HepG2 (cell line): ENCODE measurements around the gene SLC13A3. TPM values are rescaled to one million over a fixed set of nuclear protein-coding genes. Genes with fewer than 3 reads are reported as not detected.
A peak's percentile ranks its signal among the peaks of the same experiment; 100 is the strongest.

ENCODE experiments used
- ATAC-seq: fragments of 200-7000 bp; cut with Tn5 transposase; 3 replicates; pipeline ENCODE4 v1.9.1; 2020; ENCODE audit warnings: mild to moderate bottlenecking, moderate library complexity
- BruUV-seq: library from RNA; stranded (reverse); fragments of 400-500 nt; replicated peaks from 2 replicates; lab custom pipeline; 2021; lab: Mats Ljungman, UMichigan
- CTCF ChIA-PET: fragments of 300-600 bp; formaldehyde crosslinking; extraction: SDS; loops from one replicate; lab custom pipeline; 2021; ENCODE audit warnings: low total read pairs, inconsistent platforms, low intra/inter-chr PET ratio; lab: Yijun Ruan, JAX
- POLR2A ChIA-PET: fragments of 350-600 bp; sonication (Branson Sonifier 250); formaldehyde crosslinking; loops from one replicate; lab custom pipeline; 2020; ENCODE audit warnings: antibody characterized with exemption, inconsistent platforms; lab: Yijun Ruan, JAX
- DNase-seq: peaks from one replicate; pipeline ENCODE4 v3.0.0-alpha.2; 2015; ENCODE audit warnings: low spot score
- FAIRE-seq: peaks from 3 replicates; lab custom pipeline; 2011; peaks lifted over from hg19 to GRCh38; lab: Jason Lieb, UNC
- H2AFZ ChIP-seq: one replicate; pipeline ENCODE4 v1.6.1; 2011; ENCODE audit warnings: low read length, inconsistent platforms
- H3K27ac ChIP-seq: fragments of 300-600 bp; 3 replicates; pipeline ENCODE4 v1.8.0; 2011; ENCODE audit warnings: mixed run types, mild to moderate bottlenecking, mixed read lengths, low read length, inconsistent platforms; ENCODE audit not compliant: insufficient read depth; ENCODE audit errors: extremely low read length
- H3K27me3 ChIP-seq, 2 experiments: fragments of 200-600 bp in 1 of 2; 2 replicates in 1 of 2; 3 replicates in 1 of 2; pipeline versions ENCODE4 v1.6.0 to v1.8.0; 2011; ENCODE audit warnings: low read length in 2 of 2, mild to moderate bottlenecking in 2 of 2, moderate library complexity in 2 of 2, inconsistent platforms in 1 of 2; ENCODE audit not compliant: insufficient read depth in 2 of 2, control insufficient read depth in 1 of 2
- H3K36me3 ChIP-seq, 2 experiments: fragments of 200-600 bp in 1 of 2; replicated peaks in 1 of 2; 2 replicates in 1 of 2; 3 replicates in 1 of 2; pipeline versions ENCODE4 v1.5.1 to v1.8.0; 2011; ENCODE audit warnings: low read length in 2 of 2, inconsistent platforms in 1 of 2; ENCODE audit not compliant: insufficient read depth in 2 of 2, control insufficient read depth in 1 of 2
- H3K4me1 ChIP-seq: 2 replicates; pipeline ENCODE4 v1.5.1; 2012; ENCODE audit warnings: low read length, inconsistent platforms; ENCODE audit not compliant: insufficient read depth
- H3K4me2 ChIP-seq: 2 replicates; pipeline ENCODE4 v1.6.0; 2011; ENCODE audit warnings: low read depth, low read length, inconsistent platforms
- H3K4me3 ChIP-seq, 3 experiments: fragments of 200-600 bp in 1 of 3; sonication (generic), shearing (Covaris generic) in 1 of 3; replicated peaks in 1 of 3; 2 replicates each; pipeline ENCODE4 v1.5.1; 2011 to 2016; ENCODE audit warnings: low read length in 3 of 3, inconsistent platforms in 2 of 3, low read depth in 2 of 3, mild to moderate bottlenecking in 2 of 3, control low read depth in 1 of 3, mixed read lengths in 1 of 3; ENCODE audit not compliant: insufficient read depth in 1 of 3
- H3K79me2 ChIP-seq: one replicate; pipeline ENCODE4 v1.6.1; 2011; ENCODE audit warnings: low read length, inconsistent platforms; ENCODE audit not compliant: insufficient read depth
- H3K9ac ChIP-seq: 2 replicates; pipeline ENCODE4 v1.6.0; 2011; ENCODE audit warnings: mild to moderate bottlenecking, low read depth, low read length, inconsistent platforms; ENCODE audit not compliant: insufficient read depth
- H3K9me3 ChIP-seq: 2 replicates; pipeline ENCODE4 v1.5.1; 2012; ENCODE audit warnings: mild to moderate bottlenecking, low read length
- H4K20me1 ChIP-seq: 2 replicates; pipeline ENCODE4 v1.6.0; 2011; ENCODE audit warnings: inconsistent platforms, mild to moderate bottlenecking, low read length, moderate library complexity; ENCODE audit not compliant: insufficient read depth
- CREB1 ChIP-seq, 2 experiments: fragments of 450-650 bp in 1 of 2; IDR thresholded peaks; 2 replicates each; pipeline ENCODE4 v1.6.1; 2016 to 2017; ENCODE audit warnings: control low read depth in 1 of 2, mild to moderate bottlenecking in 1 of 2, missing compliant biosample characterization in 1 of 2, missing genetic modification characterization in 1 of 2
- CREM ChIP-seq, 2 experiments: sonication (generic) in 1 of 2; formaldehyde crosslinking in 1 of 2; IDR thresholded peaks; 2 replicates each; pipeline versions ENCODE4 v1.4.0 to v1.6.1; 2016 to 2020; ENCODE audit warnings: antibody characterized with exemption in 1 of 2, mild to moderate bottlenecking in 1 of 2, missing genetic modification reagents in 1 of 2
- ELF1 ChIP-seq: sonication (generic); formaldehyde crosslinking; IDR thresholded peaks from 2 replicates; pipeline ENCODE4 v1.4.0; 2020; ENCODE audit warnings: missing genetic modification reagents
- FOXO4 ChIP-seq: sonication (generic); formaldehyde crosslinking; conservative IDR thresholded peaks from 2 replicates; pipeline ENCODE4 v1.8.1; 2023; ENCODE audit warnings: missing genetic modification reagents
- GABPA ChIP-seq, 2 experiments: IDR thresholded peaks; 2 replicates each; pipeline ENCODE4 v1.6.1; 2011 to 2016; ENCODE audit warnings: low read depth in 2 of 2, low read length in 1 of 2, missing biosample characterization in 1 of 2, missing genetic modification characterization in 1 of 2
- GABPB1 ChIP-seq: IDR thresholded peaks from 2 replicates; pipeline ENCODE4 v1.6.1; 2016; ENCODE audit warnings: mild to moderate bottlenecking, missing genetic modification reagents, moderate library complexity, missing compliant biosample characterization
- HCFC1 ChIP-seq: fragments of 150-350 bp; IDR thresholded peaks from 2 replicates; pipeline ENCODE4 v1.6.1; 2014; ENCODE audit warnings: low read depth, low read length
- KAT8 ChIP-seq: IDR thresholded peaks from 2 replicates; pipeline ENCODE4 v1.6.1; 2016; ENCODE audit warnings: missing genetic modification reagents, missing compliant biosample characterization
- KDM1A ChIP-seq: IDR thresholded peaks from 2 replicates; pipeline ENCODE4 v1.6.1; 2016; ENCODE audit warnings: missing compliant biosample characterization
- MAX ChIP-seq: IDR thresholded peaks from 2 replicates; pipeline ENCODE4 v1.6.1; 2012; ENCODE audit warnings: inconsistent platforms
- MNT ChIP-seq: fragments of 450-650 bp; IDR thresholded peaks from 2 replicates; pipeline ENCODE4 v1.6.1; 2016
- NFYC ChIP-seq: IDR thresholded peaks from 2 replicates; pipeline ENCODE4 v1.6.1; 2016; ENCODE audit warnings: missing genetic modification reagents, missing compliant biosample characterization
- POLR2AphosphoS5 ChIP-seq: IDR thresholded peaks from 2 replicates; pipeline ENCODE4 v1.6.1; 2012; ENCODE audit warnings: low read depth, low read length
- SAP130 ChIP-seq: IDR thresholded peaks from 2 replicates; pipeline ENCODE4 v1.6.1; 2016; ENCODE audit warnings: low read depth
- THAP11 ChIP-seq: IDR thresholded peaks from 2 replicates; pipeline ENCODE4 v1.6.1; 2016; ENCODE audit warnings: missing biosample characterization, missing genetic modification reagents
- USF2 ChIP-seq, 2 experiments: sonication (generic) in 1 of 2; formaldehyde crosslinking in 1 of 2; IDR thresholded peaks; 2 replicates each; pipeline versions ENCODE4 v1.5.1 to v1.6.1; 2011 to 2020; ENCODE audit warnings: borderline replicate concordance in 1 of 2, low read depth in 1 of 2, low read length in 1 of 2, mild to moderate bottlenecking in 1 of 2, missing genetic modification reagents in 1 of 2, moderate library complexity in 1 of 2
- ZMAT5 ChIP-seq: sonication (generic); formaldehyde crosslinking; IDR thresholded peaks from 2 replicates; pipeline ENCODE4 v1.5.0; 2020; ENCODE audit warnings: mild to moderate bottlenecking, low read depth, missing genetic modification reagents, borderline replicate concordance
- ZNF143 ChIP-seq: sonication (generic); formaldehyde crosslinking; IDR thresholded peaks from 2 replicates; pipeline ENCODE4 v1.4.0; 2020; ENCODE audit warnings: missing genetic modification reagents
- ZNF563 ChIP-seq: sonication (generic); formaldehyde crosslinking; IDR thresholded peaks from 2 replicates; pipeline ENCODE4 v1.8.0; 2022; ENCODE audit warnings: mild to moderate bottlenecking, moderate library complexity, missing genetic modification reagents
- WGBS: methylation state at CpG from one replicate; pipeline ENCODE4 v1.1.6; 2017; ENCODE audit warnings: low lambda C conversion rate; 5-methylcytosine and 5-hydroxymethylcytosine counted together
- in situ Hi-C: cut with HindIII; loops from 2 replicates; pipeline ENCODE4 v1.10.0; 2017; ENCODE audit warnings: low pct_unique_long_range_greater_than_20kb; ENCODE audit not compliant: extremely low pct_ligation_motif_present
- intact Hi-C: fragments of 100-400 bp; cut with micrococcal nuclease; formaldehyde crosslinking; loops from one replicate; pipeline ENCODE4 v1.10.0; 2022; ENCODE audit not compliant: unreplicated experiment
- polyA plus RNA-seq, 8 experiments: library from polyadenylated mRNA; depleted of rRNA in 3 of 8; stranded (reverse) in 7 of 8; unstranded in 1 of 8; fragments of >200 nt; fragmentation: Illumina TruSeq in 4 of 8; extraction: Trizol in 4 of 8; gene quantifications; 2 replicates each; pipeline versions ENCODE4 v1.2.1 to v1.2.3, GENCODE V29; 2011 to 2016; ENCODE audit warnings: low read depth in 4 of 8, missing spikeins in 1 of 8, mixed read lengths in 1 of 8; ENCODE audit not compliant: insufficient read depth in 1 of 8
- total RNA-seq, 5 experiments: library from RNA; depleted of rRNA; stranded (reverse); fragments of >200 nt; fragmentation: Illumina TruSeq; extraction: Trizol; gene quantifications; 2 replicates each; pipeline ENCODE4 v1.2.3, GENCODE V29; 2016; ENCODE audit warnings: low read depth in 1 of 5

Gene SLC13A3
- total and polyA plus RNA-seq, 2 of the 13 experiments (the other 11 are each of a cell fraction or from before 2014, with no cell fraction given) = 66.5 to 76.0 TPM

- no peak for DNase-seq
- peak; percentile 94 for TF ChIP-seq MNT
- peak; percentile 44 for TF ChIP-seq KAT8 (CRISPR knock-in tag)
- TF ChIP-seq POLR2AphosphoS5 = 0 out of 2 replicates have a peak, but pooled peaks have one; percentile 36
- 0 out of 2 replicates have a peak, but pooled peaks have one; percentile 12 for TF ChIP-seq FOXO4 (CRISPR knock-in tag)
- no peak for TF ChIP-seq ZNF563 (CRISPR knock-in tag)
- peak; percentile 44; the same call in 1 of the 2 replicates for TF ChIP-seq ELF1 (CRISPR knock-in tag)
- TF ChIP-seq SAP130 (CRISPR knock-in tag) = 0 out of 2 replicates have a peak, but pooled peaks have one; percentile 16
- TF ChIP-seq MAX = no peak
- TF ChIP-seq THAP11 (CRISPR knock-in tag) = peak; percentile 95
- TF ChIP-seq CREB1 (IDR thresholded peaks at IDR 0.05) = no peak
- 0 out of 2 replicates have a peak, but pooled peaks have one; percentile 29 for TF ChIP-seq CREB1 (CRISPR knock-in tag; IDR thresholded peaks at IDR 0.05)
- peak; percentile 39; the same call in 1 of the 2 replicates for TF ChIP-seq HCFC1
- TF ChIP-seq ZNF143 (CRISPR knock-in tag) = peak; percentile 85
- peak; percentile 58; the same call in 1 of the 2 replicates for TF ChIP-seq GABPB1
- peak; percentile 35; the same call in 1 of the 2 replicates for TF ChIP-seq CREM (IDR thresholded peaks at IDR 0.05)
- TF ChIP-seq CREM (CRISPR knock-in tag; IDR thresholded peaks at IDR 0.05) = no peak
- 0 out of 2 replicates have a peak, but pooled peaks have one; percentile 45 for TF ChIP-seq USF2 (IDR thresholded peaks at IDR 0.05; ENCODE audit: low read depth, low read length)
- TF ChIP-seq USF2 (CRISPR knock-in tag; IDR thresholded peaks at IDR 0.05; ENCODE audit: borderline replicate concordance) = peak; percentile 81; the same call in 1 of the 2 replicates
- no peak for TF ChIP-seq KDM1A (CRISPR knock-in tag)
- TF ChIP-seq ZMAT5 (CRISPR knock-in tag) = no peak
- TF ChIP-seq GABPA (IDR thresholded peaks at IDR 0.05; ENCODE audit: low read depth, low read length) = 0 out of 2 replicates have a peak, but pooled peaks have one; percentile 19
- peak; percentile 78 for TF ChIP-seq GABPA (CRISPR knock-in tag; IDR thresholded peaks at IDR 0.05; ENCODE audit: low read depth)
- TF ChIP-seq NFYC (CRISPR knock-in tag) = peak; percentile 91
These were observed 43.2 kb upstream of the SLC13A3 start for GRCh38 chr20:46694484-46694883.

More at GRCh38 chr20:46694484-46694883, 43.2 kb upstream of the SLC13A3 start:
- Histone ChIP-seq H3K9ac (no peak overlapping the region), H4K20me1 (no peaks in the 10 kb centered on the region), H3K4me2 (peak overlapping the region; percentile 14), H3K4me3 (no peak overlapping the region), H2AFZ (no peak overlapping the region), H3K9me3 (no peaks in the 10 kb centered on the region), H3K27ac (no peak overlapping the region), H3K36me3 (no peaks in the 10 kb centered on the region), H3K79me2 (no peaks in the 10 kb centered on the region), H3K27me3 (no peaks in the 10 kb centered on the region; a peak in 1 of 5 replicates), H3K4me1 (peaks cover 62% of the 10 kb centered on the region)
- ChIA-PET POLR2A (interaction anchor here (1.0 to 1.7 kb wide), 6 partner anchors 9 to 171 kb away, joined by 3 to 6 read pairs (median 4); no protein-coding TSS in a partner anchor), CTCF (no interaction called here)
- ATAC-seq (no peak), FAIRE-seq (no peak)
- intact Hi-C loops (no loop called here), in situ Hi-C loops (no loop called here)
- no TSS peak for BruUV-seq
- 36% methylated on average over 2 of the region's 2 CpGs for WGBS
